SK-N-SH treated with all-trans-retinoic acid at 6 μM for 48 hours (cell line): ENCODE measurements around the gene FOXD1.

Source experiments
- ARNTL ChIP-seq: fragments of 450-650 bp; formaldehyde crosslinking; IDR thresholded peaks from 2 replicates; pipeline ENCODE4 v1.5.0; 2020; ENCODE audit warnings: low read depth, mild to moderate bottlenecking, moderate library complexity, borderline replicate concordance
- ISL1 ChIP-seq: fragments of 250-450 bp; sonication (Bioruptor Pico); IDR thresholded peaks from 2 replicates; pipeline ENCODE4 v2.1.2; 2022; ENCODE audit warnings: mild to moderate bottlenecking, moderate library complexity
- ZFP30 ChIP-seq: fragments of 450-650 bp; formaldehyde crosslinking; IDR thresholded peaks from 2 replicates; pipeline ENCODE4 v1.5.0; 2022; ENCODE audit warnings: mild to moderate bottlenecking, moderate library complexity
- ZNF565 ChIP-seq: fragments of 450-650 bp; formaldehyde crosslinking; conservative IDR thresholded peaks from 2 replicates; pipeline ENCODE4 v1.5.0; 2020; ENCODE audit warnings: low read depth, mild to moderate bottlenecking, moderate library complexity
- ZNF70 ChIP-seq: fragments of 450-650 bp; formaldehyde crosslinking; IDR thresholded peaks from 2 replicates; pipeline ENCODE4 v1.5.0; 2020; ENCODE audit warnings: mild to moderate bottlenecking, moderate library complexity

GRCh38 chr5:73441378-73441777, 7.2 kb downstream of the FOXD1 start:
- TF ChIP-seq ZFP30 (CRISPR knock-in tag) = no peak
- no peak for TF ChIP-seq ZNF70 (CRISPR knock-in tag)
- TF ChIP-seq ARNTL (CRISPR knock-in tag) = no peak
- TF ChIP-seq ISL1 (CRISPR knock-in tag) = no peak
- no peak for TF ChIP-seq ZNF565 (CRISPR knock-in tag)
